Measurements from ENCODE around the gene FSTL1. TPM values are rescaled to one million over a fixed set of nuclear protein-coding genes. Genes with fewer than 3 reads are reported as not detected.

Gene FSTL1
- under 1 TPM; 0.66 to 0.83 TPM for total RNA-seq

GRCh38 chr3:120450600-120451271 is at the start of gene FSTL1:
FSTL1 (minus strand) TSS chr3:120450992; CDS start chr3:120450746, 246 bp downstream.
- Mint-ChIP-seq H3K27ac (no peak within 1 kb of the TSS), H3K9me3 (ENCODE audit: low read depth) (no peaks in the 10 kb centered on the region), H3K36me3 (ENCODE audit: low read depth) (no peaks in the 10 kb centered on the region), H3K4me3 (peak within 1 kb of the TSS; percentile 67), H3K27me3 (peaks cover 44% of the 10 kb centered on the region), H3K4me1 (peaks cover 5% of the 10 kb centered on the region)
- ATAC-seq, result peak; percentile 42
- POLR2A ChIA-PET, result no interaction called here
- DNase-seq, result peak; percentile 31
- CTCF ChIA-PET, result interaction anchor here (1.0 kb wide), 1 partner anchor 109 kb away, joined by 4 read pairs; no protein-coding TSS in a partner anchor
- intact Hi-C loops (cut with DNase I, micrococcal nuclease), result no loop called here

GRCh38 chr3:120498556-120499346 is 48.0 kb upstream of the FSTL1 start:
- no peak overlapping the region for H3K27ac Mint-ChIP-seq
- ChIA-PET CTCF (no interaction called here), POLR2A (no interaction called here)
- H3K9me3 Mint-ChIP-seq (ENCODE audit: low read depth), result peaks cover 12% of the 10 kb centered on the region
- no peaks in the 10 kb centered on the region for H3K4me1 Mint-ChIP-seq
- peaks cover 2% of the 10 kb centered on the region for H3K27me3 Mint-ChIP-seq
- ATAC-seq, result no peak
- no peak for DNase-seq
- no peaks in the 10 kb centered on the region for H3K36me3 Mint-ChIP-seq (ENCODE audit: low read depth)
- intact Hi-C loops (cut with DNase I, micrococcal nuclease), result no loop called here
- H3K4me3 Mint-ChIP-seq, result no peak overlapping the region

GRCh38 chr3:120497818-120498217 is 47.0 kb upstream of the FSTL1 start:
- peaks cover 12% of the 10 kb centered on the region for H3K9me3 Mint-ChIP-seq (ENCODE audit: low read depth)
- peaks cover 2% of the 10 kb centered on the region for H3K27me3 Mint-ChIP-seq
- ATAC-seq (no peak), DNase-seq (no peak)
- H3K27ac Mint-ChIP-seq, result no peak overlapping the region
- H3K36me3 Mint-ChIP-seq (ENCODE audit: low read depth), result no peaks in the 10 kb centered on the region
- intact Hi-C loops (cut with DNase I, micrococcal nuclease), result no loop called here
- no peak overlapping the region for H3K4me3 Mint-ChIP-seq
- ChIA-PET POLR2A (no interaction called here), CTCF (no interaction called here)
- H3K4me1 Mint-ChIP-seq, result no peaks in the 10 kb centered on the region

GRCh38 chr3:120497336-120497735 is 46.5 kb upstream of the FSTL1 start:
- H3K4me1 Mint-ChIP-seq, result no peaks in the 10 kb centered on the region
- H3K9me3 Mint-ChIP-seq (ENCODE audit: low read depth), result peaks cover 12% of the 10 kb centered on the region
- H3K4me3 Mint-ChIP-seq, result no peak overlapping the region
- H3K27me3 Mint-ChIP-seq, result peaks cover 2% of the 10 kb centered on the region
- intact Hi-C loops (cut with DNase I, micrococcal nuclease), result no loop called here
- no peak for DNase-seq
- POLR2A ChIA-PET, result interaction anchor here (0.7 kb wide), 1 partner anchor 227 kb away, joined by 3 read pairs; no protein-coding TSS in a partner anchor
- CTCF ChIA-PET, result no interaction called here
- no peak overlapping the region for H3K27ac Mint-ChIP-seq
- no peaks in the 10 kb centered on the region for H3K36me3 Mint-ChIP-seq (ENCODE audit: low read depth)
- ATAC-seq, result no peak

GRCh38 chr3:120496278-120497002 is 45.6 kb upstream of the FSTL1 start:
- POLR2A ChIA-PET, result interaction anchor here (0.7 kb wide), 1 partner anchor 227 kb away, joined by 3 read pairs; no protein-coding TSS in a partner anchor
- DNase-seq (no peak), ATAC-seq (no peak)
- Mint-ChIP-seq H3K4me1 (no peaks in the 10 kb centered on the region), H3K36me3 (ENCODE audit: low read depth) (no peaks in the 10 kb centered on the region), H3K27me3 (peaks cover 6% of the 10 kb centered on the region), H3K27ac (no peak overlapping the region), H3K9me3 (ENCODE audit: low read depth) (peaks cover 12% of the 10 kb centered on the region), H3K4me3 (no peak overlapping the region)
- CTCF ChIA-PET, result no interaction called here
- intact Hi-C loops (cut with DNase I, micrococcal nuclease), result no loop called here

GRCh38 chr3:120495809-120496208 is 45.0 kb upstream of the FSTL1 start:
- Mint-ChIP-seq H3K36me3 (ENCODE audit: low read depth) (no peaks in the 10 kb centered on the region), H3K4me1 (no peaks in the 10 kb centered on the region), H3K9me3 (ENCODE audit: low read depth) (peaks cover 12% of the 10 kb centered on the region), H3K27me3 (peaks cover 7% of the 10 kb centered on the region), H3K27ac (no peak overlapping the region), H3K4me3 (no peak overlapping the region)
- intact Hi-C loops (cut with DNase I, micrococcal nuclease), result no loop called here
- ChIA-PET CTCF (no interaction called here), POLR2A (no interaction called here)
- ATAC-seq (no peak), DNase-seq (no peak)

- Mint-ChIP-seq H3K9me3 (ENCODE audit: low read depth) (peaks cover 12% of the 10 kb centered on the region), H3K27ac (no peak overlapping the region), H3K36me3 (ENCODE audit: low read depth) (no peaks in the 10 kb centered on the region), H3K4me1 (no peaks in the 10 kb centered on the region), H3K27me3 (peaks cover 21% of the 10 kb centered on the region), H3K4me3 (no peak overlapping the region)
- intact Hi-C loops (cut with DNase I, micrococcal nuclease), result no loop called here
- no peak for ATAC-seq
- ChIA-PET CTCF (no interaction called here), POLR2A (no interaction called here)
- no peak for DNase-seq
Measured at GRCh38 chr3:120492103-120492502, 41.3 kb upstream of the FSTL1 start.

- Mint-ChIP-seq H3K27ac (no peak overlapping the region), H3K27me3 (peaks cover 22% of the 10 kb centered on the region), H3K36me3 (ENCODE audit: low read depth) (no peaks in the 10 kb centered on the region), H3K4me3 (no peak overlapping the region), H3K9me3 (ENCODE audit: low read depth) (peaks cover 4% of the 10 kb centered on the region), H3K4me1 (no peaks in the 10 kb centered on the region)
- ATAC-seq, result no peak
- ChIA-PET CTCF (no interaction called here), POLR2A (no interaction called here)
- DNase-seq, result no peak
- intact Hi-C loops (cut with DNase I, micrococcal nuclease), result no loop called here
Measured at GRCh38 chr3:120489421-120489820, 38.6 kb upstream of the FSTL1 start.

- H3K27me3 Mint-ChIP-seq, result peaks cover 22% of the 10 kb centered on the region
- DNase-seq (no peak), ATAC-seq (no peak)
- no peaks in the 10 kb centered on the region for H3K36me3 Mint-ChIP-seq (ENCODE audit: low read depth)
- CTCF ChIA-PET, result no interaction called here
- no peaks in the 10 kb centered on the region for H3K4me1 Mint-ChIP-seq
- no peak overlapping the region for H3K4me3 Mint-ChIP-seq
- POLR2A ChIA-PET, result no interaction called here
- H3K9me3 Mint-ChIP-seq (ENCODE audit: low read depth), result no peaks in the 10 kb centered on the region
- H3K27ac Mint-ChIP-seq, result no peak overlapping the region
- intact Hi-C loops (cut with DNase I, micrococcal nuclease), result no loop called here
Measured at GRCh38 chr3:120488296-120488695, 37.5 kb upstream of the FSTL1 start.

- DNase-seq, result no peak
- H3K4me1 Mint-ChIP-seq, result no peaks in the 10 kb centered on the region
- H3K9me3 Mint-ChIP-seq (ENCODE audit: low read depth), result no peaks in the 10 kb centered on the region
- CTCF ChIA-PET, result no interaction called here
- peaks cover 22% of the 10 kb centered on the region for H3K27me3 Mint-ChIP-seq
- no peak overlapping the region for H3K4me3 Mint-ChIP-seq
- POLR2A ChIA-PET, result no interaction called here
- ATAC-seq, result no peak
- intact Hi-C loops (cut with DNase I, micrococcal nuclease), result no loop called here
- H3K27ac Mint-ChIP-seq, result no peak overlapping the region
- no peaks in the 10 kb centered on the region for H3K36me3 Mint-ChIP-seq (ENCODE audit: low read depth)
Measured at GRCh38 chr3:120487191-120487650, 36.4 kb upstream of the FSTL1 start.

GRCh38 chr3:120481081-120481480 is 30.3 kb upstream of the FSTL1 start:
- intact Hi-C loops (cut with DNase I, micrococcal nuclease), result no loop called here
- ChIA-PET CTCF (interaction anchor here (0.5 to 1.3 kb wide), 2 partner anchors 64 to 649 kb away, joined by 3 read pairs; no protein-coding TSS in a partner anchor), POLR2A (no interaction called here)
- DNase-seq (no peak), ATAC-seq (no peak)
- Mint-ChIP-seq H3K36me3 (ENCODE audit: low read depth) (no peaks in the 10 kb centered on the region), H3K4me3 (no peak overlapping the region), H3K27me3 (peaks cover 3% of the 10 kb centered on the region), H3K9me3 (ENCODE audit: low read depth) (no peaks in the 10 kb centered on the region), H3K27ac (no peak overlapping the region), H3K4me1 (no peaks in the 10 kb centered on the region)

Data from activated CD4-positive, alpha-beta T cell treated with anti-CD3 and anti-CD28 coated beads for 36 hours (primary cell).